H9 (cell line): ENCODE data around the gene MGMT. TPM values are rescaled to one million over a fixed set of nuclear protein-coding genes. Genes with fewer than 3 reads are reported as not detected.

Source experiments
- DNase-seq: peaks from one replicate; pipeline ENCODE4 v3.0.0-alpha.2; 2017
- H2AFZ ChIP-seq: one replicate; pipeline ENCODE4 v1.6.1; 2013; ENCODE audit warnings: mild to moderate bottlenecking, low read length, control low read depth, moderate library complexity
- H2AK5ac ChIP-seq: 2 replicates; pipeline ENCODE4 v1.6.1; 2013; ENCODE audit warnings: low read length, control low read depth, mixed read lengths; ENCODE audit not compliant: insufficient read length
- H2BK120ac ChIP-seq: one replicate; pipeline ENCODE4 v1.6.1; 2013; ENCODE audit warnings: low read depth, mild to moderate bottlenecking, low read length, control low read depth, inconsistent platforms; ENCODE audit not compliant: poor library complexity, severe bottlenecking
- H2BK12ac ChIP-seq: 2 replicates; pipeline ENCODE4 v1.6.1; 2013; ENCODE audit warnings: low read length, control low read depth, mixed read lengths, low read depth; ENCODE audit not compliant: insufficient read length
- H2BK15ac ChIP-seq: 2 replicates; pipeline ENCODE4 v1.6.1; 2013; ENCODE audit warnings: low read depth, low read length, control low read depth
- H2BK20ac ChIP-seq: one replicate; pipeline ENCODE4 v1.6.1; 2013; ENCODE audit warnings: low read depth, mild to moderate bottlenecking, low read length, control low read depth, inconsistent platforms; ENCODE audit not compliant: poor library complexity, severe bottlenecking
- H2BK5ac ChIP-seq: 2 replicates; pipeline ENCODE4 v1.6.1; 2013; ENCODE audit warnings: low read length, control low read depth, mixed read lengths; ENCODE audit not compliant: insufficient read length
- H3K14ac ChIP-seq: 2 replicates; pipeline ENCODE4 v1.6.1; 2013; ENCODE audit warnings: low read length, control low read depth; ENCODE audit not compliant: insufficient read depth
- H3K18ac ChIP-seq: 2 replicates; pipeline ENCODE4 v1.6.1; 2013; ENCODE audit warnings: low read depth, mild to moderate bottlenecking, mixed read lengths, low read length, control low read depth; ENCODE audit not compliant: insufficient read length
- H3K23ac ChIP-seq: 2 replicates; pipeline ENCODE4 v1.6.1; 2013; ENCODE audit warnings: low read length, control low read depth, mixed read lengths, low read depth; ENCODE audit not compliant: insufficient read length
- H3K23me2 ChIP-seq: 2 replicates; pipeline ENCODE4 v1.6.1; 2013; ENCODE audit warnings: low read depth, mild to moderate bottlenecking, mixed read lengths, low read length, control low read depth; ENCODE audit not compliant: insufficient read length, poor library complexity, severe bottlenecking
- H3K27ac ChIP-seq: 2 replicates; pipeline ENCODE4 v1.5.1; 2013; ENCODE audit warnings: low read length, control low read depth, mixed read lengths, low read depth; ENCODE audit not compliant: insufficient read length
- H3K27me3 ChIP-seq: 2 replicates; pipeline ENCODE4 v1.6.1; 2013; ENCODE audit warnings: low read length, control low read depth, inconsistent platforms; ENCODE audit not compliant: insufficient read depth
- H3K4ac ChIP-seq: 2 replicates; pipeline ENCODE4 v1.6.1; 2013; ENCODE audit warnings: low read depth, mild to moderate bottlenecking, control low read depth, inconsistent platforms, low read length, moderate library complexity
- H3K4me1 ChIP-seq: 2 replicates; pipeline ENCODE4 v1.6.1; 2013; ENCODE audit warnings: low read length, control low read depth, inconsistent platforms; ENCODE audit not compliant: insufficient read depth
- H3K4me2 ChIP-seq: 2 replicates; pipeline ENCODE4 v1.6.1; 2013; ENCODE audit warnings: low read length, control low read depth, mixed read lengths; ENCODE audit not compliant: insufficient read length, insufficient read depth
- H3K56ac ChIP-seq: 2 replicates; pipeline ENCODE4 v1.6.1; 2013; ENCODE audit warnings: low read depth, mild to moderate bottlenecking, mixed read lengths, low read length, control low read depth; ENCODE audit not compliant: insufficient read length
- H3K79me1 ChIP-seq: 2 replicates; pipeline ENCODE4 v1.6.1; 2013; ENCODE audit warnings: low read depth, mild to moderate bottlenecking, moderate library complexity, low read length, control low read depth, inconsistent platforms; ENCODE audit not compliant: insufficient read depth, poor library complexity, severe bottlenecking
- H3K79me2 ChIP-seq: 2 replicates; pipeline ENCODE4 v1.6.1; 2013; ENCODE audit warnings: low read length, control low read depth, inconsistent platforms; ENCODE audit not compliant: insufficient read depth
- H3K9ac ChIP-seq: 2 replicates; pipeline ENCODE4 v1.6.1; 2013; ENCODE audit warnings: low read length, control low read depth, mixed read lengths; ENCODE audit not compliant: insufficient read length; ENCODE audit errors: extremely low read depth
- H3K9me3 ChIP-seq: one replicate; pipeline ENCODE4 v1.6.1; 2013; ENCODE audit warnings: low read depth, low read length, inconsistent platforms; ENCODE audit not compliant: control insufficient read depth
- H3T11ph ChIP-seq: one replicate; pipeline ENCODE4 v1.6.1; 2013; ENCODE audit warnings: mild to moderate bottlenecking, low read length, control low read depth, inconsistent platforms
- H4K20me1 ChIP-seq: one replicate; pipeline ENCODE4 v1.6.1; 2013; ENCODE audit not compliant: control insufficient read depth, insufficient read length, insufficient read depth
- H4K5ac ChIP-seq: 2 replicates; pipeline ENCODE4 v1.6.1; 2013; ENCODE audit warnings: low read depth, mild to moderate bottlenecking, mixed read lengths, low read length, control low read depth; ENCODE audit not compliant: insufficient read length
- H4K8ac ChIP-seq: replicated peaks from 2 replicates; pipeline ENCODE4 v1.6.1; 2013; ENCODE audit warnings: low read length, control low read depth, mixed read lengths, low read depth; ENCODE audit not compliant: insufficient read length
- H4K91ac ChIP-seq: 2 replicates; pipeline ENCODE4 v1.6.1; 2013; ENCODE audit warnings: low read depth, mild to moderate bottlenecking, moderate library complexity, mixed read lengths, low read length, control low read depth; ENCODE audit not compliant: insufficient read length
- H3K27ac Mint-ChIP-seq, 3 experiments: 2 replicates in 2 of 3; 3 replicates in 1 of 3; pipeline ENCODE4 v1.8.0; 2020 to 2021; ENCODE audit warnings: mixed read lengths in 3 of 3, mild to moderate bottlenecking in 1 of 3, moderate library complexity in 1 of 3
- H3K27me3 Mint-ChIP-seq: 2 replicates; pipeline ENCODE4 v1.8.0; 2021; ENCODE audit warnings: low read depth, mild to moderate bottlenecking, moderate library complexity, mixed read lengths
- H3K36me3 Mint-ChIP-seq, 3 experiments: 2 replicates in 2 of 3; 3 replicates in 1 of 3; pipeline ENCODE4 v1.8.0; 2020 to 2021; ENCODE audit warnings: low read depth in 3 of 3, mixed read lengths in 3 of 3; ENCODE audit not compliant: insufficient read depth in 1 of 3
- H3K4me1 Mint-ChIP-seq, 2 experiments: 2 replicates each; pipeline ENCODE4 v1.8.0; 2020; ENCODE audit warnings: mixed read lengths in 2 of 2
- H3K4me3 Mint-ChIP-seq, 2 experiments: 2 replicates in 1 of 2; 3 replicates in 1 of 2; pipeline ENCODE4 v1.8.0; 2020 to 2021; ENCODE audit warnings: mild to moderate bottlenecking in 2 of 2, mixed read lengths in 2 of 2, moderate library complexity in 1 of 2
- H3K9me3 Mint-ChIP-seq, 2 experiments: 2 replicates in 1 of 2; 3 replicates in 1 of 2; pipeline ENCODE4 v1.8.0; 2020; ENCODE audit warnings: mild to moderate bottlenecking in 2 of 2, mixed read lengths in 2 of 2, moderate library complexity in 1 of 2
- CTCF ChIP-seq: fragments of 200-600 bp; sonication (generic); conservative IDR thresholded peaks from 3 replicates; pipeline ENCODE4 v1.8.0; 2021; ENCODE audit warnings: antibody characterized with exemption, mild to moderate bottlenecking
- WGBS: extraction: QIAGEN DNeasy Blood & Tissue Kit; methylation state at CpG from one replicate; pipeline ENCODE4 v1.1.7; 2013; ENCODE audit warnings: missing lambda C conversion rate, low lambda C conversion rate, mixed read lengths; ENCODE audit not compliant: insufficient read length; ENCODE audit errors: extremely low coverage; 5-methylcytosine and 5-hydroxymethylcytosine counted together
- total RNA-seq: library from RNA; stranded (reverse); gene quantifications from 2 replicates; pipeline ENCODE4 v1.2.1, GENCODE V29; 2021

Gene MGMT
- total RNA-seq, 1 experiment from 2014 or later: 18.4 TPM

- Histone ChIP-seq H3K9me3 (no peaks in the 10 kb centered on the region), H2AFZ (no peak overlapping the region), H4K20me1 (no peaks in the 10 kb centered on the region), H3K23ac (no peak overlapping the region), H3K23me2 (no peaks in the 10 kb centered on the region), H4K91ac (no peak overlapping the region), H3T11ph (no peak overlapping the region), H3K4me2 (no peak overlapping the region), H3K56ac (no peak overlapping the region), H2BK120ac (no peak overlapping the region), H2BK12ac (no peak overlapping the region), H2BK15ac (no peak overlapping the region), H3K18ac (no peak overlapping the region), H3K9ac (no peak overlapping the region), H3K27me3 (no peaks in the 10 kb centered on the region), H3K4ac (no peak overlapping the region), H3K79me1 (no peaks in the 10 kb centered on the region), H2BK5ac (no peak overlapping the region), H2BK20ac (no peak overlapping the region), H4K5ac (no peak overlapping the region), H3K14ac (no peak overlapping the region), H4K8ac (no peak overlapping the region), H3K79me2 (no peaks in the 10 kb centered on the region; the same call in 1 of the 2 replicates), H2AK5ac (no peak overlapping the region), H3K27ac (no peak overlapping the region), H3K4me1 (no peaks in the 10 kb centered on the region; the same call in 1 of the 2 replicates)
- no peak for TF ChIP-seq CTCF
- no CpG with 5 or more reads among the region's 4 CpGs for WGBS
- no peaks in the 10 kb centered on the region for H3K27me3 Mint-ChIP-seq
- H3K27ac Mint-ChIP-seq: no peak overlapping the region
- no peak for DNase-seq
- peaks cover 0 to 2% of the 10 kb centered on the region in 2 experiments; a peak in 2 of 4 replicates for H3K4me1 Mint-ChIP-seq
- H3K4me3 Mint-ChIP-seq: no peak overlapping the region
- H3K36me3 Mint-ChIP-seq: peaks cover 0 to 3% (median 0%) of the 10 kb centered on the region in 3 experiments; a peak in 3 of 7 replicates
- H3K9me3 Mint-ChIP-seq: no peaks in the 10 kb centered on the region; a peak in 1 of 5 replicates
Observed at GRCh38 chr10:129505500-129506075, 38.5 kb downstream of the MGMT start.
